ENCODE data around the gene TECTB. TPM values are rescaled to one million over a fixed set of nuclear protein-coding genes. Genes with fewer than 3 reads are reported as not detected.

TECTB gene
- not detected in 2 replicates for total RNA-seq

DNA sequence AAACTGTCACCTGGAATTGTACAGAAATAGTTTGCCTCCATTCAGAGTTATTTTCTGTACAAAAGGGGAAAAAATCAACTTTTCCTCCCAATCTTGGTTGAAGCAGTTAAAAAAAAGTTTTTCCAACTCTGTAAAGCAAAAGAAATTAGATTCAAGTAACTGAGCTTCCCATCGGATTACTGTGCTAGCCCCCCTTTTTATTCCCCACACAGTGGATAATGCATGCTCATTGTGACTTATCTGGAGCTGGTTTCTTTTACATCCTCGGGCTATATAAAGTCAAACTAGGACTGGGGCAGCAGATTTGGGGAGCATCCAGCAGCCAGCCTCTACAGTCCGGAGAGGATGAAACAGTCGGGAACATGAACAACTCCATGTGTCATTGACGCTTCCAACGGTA lies at the start of gene TECTB:
TSS of gene TECTB (plus strand) at position 301 of the 400 bp plus-strand sequence. CDS start 335 bp downstream, outside the sequence.

Small RNA genes within 50 kb of the gene (small RNA-seq; reads per million reads assigned to genes)
- gene MIR6715A = not detected

Other genes with a start within 250 kb of the TECTB start
- 7.3 and 9.4 TPM in 2 replicates for gene GPAM, start 99.6 kb upstream of the TECTB start, total RNA-seq
- gene ACSL5, start 90.7 kb downstream of the TECTB start, total RNA-seq = 5.1 and 9.6 TPM in 2 replicates
- 18.0 and 31.0 TPM in 2 replicates for gene ZDHHC6, start 163.5 kb downstream of the TECTB start, total RNA-seq
- 32.1 and 38.3 TPM in 2 replicates for gene VTI1A, start 163.8 kb downstream of the TECTB start, total RNA-seq

Data from hair follicle dermal papilla cell (primary cell).